Measurements from ENCODE around the gene PPEF1.

The PPEF1 gene, protein sequence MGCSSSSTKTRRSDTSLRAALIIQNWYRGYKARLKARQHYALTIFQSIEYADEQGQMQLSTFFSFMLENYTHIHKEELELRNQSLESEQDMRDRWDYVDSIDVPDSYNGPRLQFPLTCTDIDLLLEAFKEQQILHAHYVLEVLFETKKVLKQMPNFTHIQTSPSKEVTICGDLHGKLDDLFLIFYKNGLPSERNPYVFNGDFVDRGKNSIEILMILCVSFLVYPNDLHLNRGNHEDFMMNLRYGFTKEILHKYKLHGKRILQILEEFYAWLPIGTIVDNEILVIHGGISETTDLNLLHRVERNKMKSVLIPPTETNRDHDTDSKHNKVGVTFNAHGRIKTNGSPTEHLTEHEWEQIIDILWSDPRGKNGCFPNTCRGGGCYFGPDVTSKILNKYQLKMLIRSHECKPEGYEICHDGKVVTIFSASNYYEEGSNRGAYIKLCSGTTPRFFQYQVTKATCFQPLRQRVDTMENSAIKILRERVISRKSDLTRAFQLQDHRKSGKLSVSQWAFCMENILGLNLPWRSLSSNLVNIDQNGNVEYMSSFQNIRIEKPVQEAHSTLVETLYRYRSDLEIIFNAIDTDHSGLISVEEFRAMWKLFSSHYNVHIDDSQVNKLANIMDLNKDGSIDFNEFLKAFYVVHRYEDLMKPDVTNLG

DNA sequence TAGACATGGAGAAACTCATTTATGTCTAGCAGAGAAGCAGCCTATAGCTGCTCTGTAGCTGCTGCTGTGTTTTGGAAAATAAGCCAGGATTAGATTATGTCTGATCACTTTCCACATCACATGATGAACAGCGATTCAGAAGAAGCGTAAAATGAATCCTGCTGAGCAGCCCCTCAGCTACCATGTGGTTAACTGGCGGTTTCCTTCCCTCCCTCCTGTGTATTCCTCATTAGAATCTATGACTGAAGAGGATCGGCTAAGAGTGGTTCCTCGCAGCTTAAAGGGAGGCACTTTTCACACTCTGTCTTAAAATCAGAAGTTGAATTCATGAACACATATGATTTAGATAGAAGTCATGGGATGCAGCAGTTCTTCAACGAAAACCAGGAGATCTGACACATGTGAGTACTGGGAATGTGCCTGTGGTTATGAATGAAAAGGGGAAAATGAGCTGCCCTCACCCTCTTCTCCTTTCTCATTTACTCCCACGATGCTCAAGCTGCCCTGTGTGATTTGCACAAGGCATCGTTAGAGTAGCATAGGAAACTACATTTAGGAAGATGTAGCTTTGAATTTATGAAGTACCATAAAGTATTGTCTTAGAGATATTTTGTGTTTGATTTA lies at the start of gene PPEF1:
TSS of gene PPEF1 (plus strand) at position 220 of the 624 bp plus-strand sequence. CDS start at position 356, 136 bp downstream.
- no peak for DNase-seq

DNA sequence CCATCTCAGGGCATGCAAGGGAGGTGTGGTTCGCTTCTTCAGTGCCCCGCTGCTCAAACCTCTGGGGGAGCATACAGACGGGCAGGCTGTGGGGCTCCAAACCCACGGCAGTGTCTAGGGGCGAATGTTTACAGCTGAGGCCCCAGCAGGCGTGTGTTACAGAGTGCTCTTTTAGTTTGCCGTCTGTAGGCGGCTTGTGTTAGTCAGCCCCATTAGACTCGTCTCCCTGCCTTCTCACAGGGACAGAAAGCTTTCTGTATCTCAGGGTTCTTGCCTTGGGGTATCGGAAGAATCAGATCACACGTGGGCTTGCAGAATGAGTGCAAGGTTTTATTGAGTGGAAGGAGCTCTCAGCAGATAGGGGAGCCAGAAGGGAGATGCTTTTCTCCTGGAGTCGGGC lies 46.2 kb upstream of the PPEF1 start:
- DNase-seq = no peak

DNA sequence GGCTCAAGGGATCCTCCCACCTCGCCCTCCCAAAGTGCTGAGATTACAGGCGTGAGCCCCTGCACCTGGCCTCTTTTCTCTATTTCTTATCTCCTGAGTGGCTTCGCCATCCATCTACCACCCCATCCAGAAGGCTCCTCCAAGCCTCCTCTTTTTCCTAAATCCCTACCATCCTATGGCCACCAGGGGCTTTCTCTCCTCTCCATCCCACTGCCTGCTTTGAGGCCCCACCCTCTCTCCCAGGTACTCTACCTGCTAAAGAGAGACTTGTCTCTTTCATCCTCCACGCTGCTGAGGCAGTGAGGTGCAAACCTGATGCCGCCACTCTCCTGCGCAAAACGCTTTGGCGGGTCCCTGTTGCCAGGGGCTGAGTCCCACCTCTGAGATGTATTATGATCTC lies 42.5 kb upstream of the PPEF1 start:
- DNase-seq = no peak

DNA sequence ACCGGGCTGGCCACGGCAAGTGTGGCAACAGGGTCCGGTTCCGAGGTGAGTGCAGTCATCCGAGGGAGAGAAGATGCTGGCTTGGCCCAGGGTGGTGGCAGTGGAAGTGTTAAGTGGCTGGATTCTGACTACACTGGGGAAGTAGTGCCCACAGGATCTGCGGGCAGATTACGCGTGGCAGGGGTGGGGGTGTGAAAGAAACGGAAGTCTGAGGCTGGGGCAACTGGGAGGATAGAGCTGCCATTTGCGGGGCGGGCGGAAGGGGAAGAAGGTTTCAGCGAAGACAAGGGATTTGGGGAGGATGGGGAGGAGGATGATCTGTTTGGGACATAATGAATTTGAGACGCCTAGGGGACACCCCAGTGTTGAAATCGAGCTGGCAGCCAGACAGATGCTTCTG lies 40.8 kb upstream of the PPEF1 start:
- no peak for DNase-seq

DNA sequence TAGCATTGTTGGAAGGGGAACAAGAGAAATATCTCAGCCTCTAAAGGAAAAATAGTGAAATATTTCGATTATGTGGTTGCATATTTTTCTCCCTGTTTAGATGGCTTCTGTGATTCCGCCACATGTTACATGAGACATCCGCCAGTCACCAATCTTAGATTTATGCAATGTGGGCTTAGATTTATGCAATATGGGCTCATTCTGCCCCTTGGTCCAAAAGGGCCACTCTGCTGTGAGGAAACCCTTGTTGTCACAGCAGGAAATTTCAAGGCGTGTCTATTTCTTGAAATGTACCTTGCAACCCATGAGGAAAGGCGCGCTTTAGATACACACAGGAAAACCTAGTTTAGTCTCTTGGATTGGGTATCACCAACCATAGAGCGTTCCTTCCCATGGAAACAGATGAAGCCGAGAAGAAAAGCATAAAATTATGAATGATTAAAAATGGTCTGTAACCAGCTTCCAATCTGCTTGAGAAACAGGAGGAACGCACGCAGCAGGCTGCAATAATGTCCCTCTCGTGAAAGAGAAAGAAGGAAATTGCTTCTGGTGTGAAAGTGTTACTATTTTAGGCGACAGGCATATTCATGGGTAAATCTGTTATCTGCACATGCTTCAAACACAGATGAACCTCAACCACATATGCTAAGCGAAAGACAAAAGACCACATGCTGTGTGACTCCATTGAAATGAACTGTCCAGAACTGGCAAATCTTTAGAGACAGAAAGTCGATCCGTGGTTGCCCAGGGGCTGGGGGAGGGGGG lies 39.2 kb upstream of the PPEF1 start:
- DNase-seq = no peak

DNA sequence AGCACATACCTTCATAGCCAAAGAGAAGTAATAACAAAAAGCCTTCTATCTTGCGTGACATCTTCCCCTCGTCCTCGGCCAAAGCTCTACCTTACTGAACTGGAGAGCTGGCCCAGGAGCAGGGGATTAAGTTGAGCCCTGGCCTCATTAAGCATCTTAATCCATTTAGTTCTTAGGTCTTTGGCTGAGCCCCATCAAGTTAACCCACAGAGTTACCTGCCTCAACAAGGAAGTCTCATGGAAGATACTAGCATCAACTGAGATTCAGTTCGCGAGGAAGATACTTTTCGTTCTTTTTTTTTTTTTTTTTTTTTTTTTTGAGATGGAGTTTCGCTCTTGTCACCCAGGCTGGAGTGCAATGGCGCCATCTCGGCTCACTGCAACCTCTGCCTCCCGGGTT lies 35.4 kb upstream of the PPEF1 start, which contains the start of gene RS1:
TSS of gene RS1 (minus strand) at position 101 of the 400 bp plus-strand sequence. CDS start at position 61, 40 bp downstream.
- no peak for DNase-seq

DNA sequence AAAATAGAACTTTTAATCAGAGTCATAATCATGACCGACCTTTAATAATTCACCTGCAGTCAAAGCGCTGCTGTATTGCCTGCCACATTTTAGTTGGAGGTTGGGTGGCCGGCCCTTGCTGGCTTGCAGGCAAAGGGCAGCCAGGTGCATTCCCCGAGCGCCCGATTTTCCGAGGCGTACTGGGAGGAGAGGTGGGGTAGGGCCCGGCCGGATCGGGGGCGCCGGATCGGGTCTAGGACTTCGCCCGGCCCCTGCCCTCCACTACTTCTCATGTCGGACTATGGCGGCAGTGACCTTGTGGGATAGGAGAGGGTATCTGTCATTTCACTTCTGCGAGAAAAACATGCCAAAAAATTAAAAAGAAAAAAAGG lies 33.0 kb upstream of the PPEF1 start:
- DNase-seq = peak; percentile 1

DNA sequence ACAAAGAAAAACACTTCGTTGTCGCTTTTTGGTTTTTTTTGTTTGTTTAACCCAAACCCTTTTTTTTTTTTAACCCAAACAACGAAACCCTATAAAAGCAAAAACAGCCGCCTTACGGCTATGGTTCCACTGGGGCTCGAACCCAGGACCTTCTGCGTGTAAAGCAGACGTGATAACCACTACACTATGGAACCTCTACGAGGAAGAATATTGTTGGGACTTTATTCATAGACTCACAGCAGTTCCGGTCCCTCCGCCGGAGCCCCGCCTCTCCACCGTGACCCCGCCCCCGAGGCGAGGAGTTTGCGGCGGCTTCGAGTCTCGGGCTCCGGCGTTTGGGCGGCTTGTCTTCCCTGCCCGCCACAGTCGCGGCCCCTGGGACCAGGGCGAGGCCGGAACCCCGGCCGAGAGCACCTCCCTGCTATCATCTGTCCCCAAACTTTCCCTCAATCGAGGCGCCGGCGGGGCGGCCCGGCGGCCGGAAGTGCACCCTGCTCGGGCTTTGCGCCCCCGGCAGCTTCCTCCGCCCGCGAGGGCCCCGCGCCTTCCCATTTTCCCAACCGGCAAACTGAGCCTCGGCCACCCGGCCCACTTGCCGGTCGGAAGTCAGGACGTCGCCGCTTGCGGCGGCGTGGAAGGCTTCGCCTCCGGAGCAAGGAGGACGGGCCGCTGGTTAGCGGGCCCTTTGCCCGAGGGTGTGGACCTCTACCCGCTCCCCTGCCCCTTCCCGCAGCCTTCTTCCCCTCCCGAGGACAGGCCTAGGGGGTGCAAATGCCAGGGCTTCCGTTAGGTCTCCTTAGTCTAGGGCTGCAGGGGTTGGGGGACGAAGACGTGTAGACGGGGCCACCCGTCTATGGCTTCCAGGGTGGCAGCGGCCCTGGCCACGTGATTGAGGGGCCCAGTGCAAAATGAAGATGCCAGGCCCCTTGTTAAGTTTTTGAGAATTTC lies 32.4 kb upstream of the PPEF1 start:
- peak; percentile 69 for DNase-seq

DNA sequence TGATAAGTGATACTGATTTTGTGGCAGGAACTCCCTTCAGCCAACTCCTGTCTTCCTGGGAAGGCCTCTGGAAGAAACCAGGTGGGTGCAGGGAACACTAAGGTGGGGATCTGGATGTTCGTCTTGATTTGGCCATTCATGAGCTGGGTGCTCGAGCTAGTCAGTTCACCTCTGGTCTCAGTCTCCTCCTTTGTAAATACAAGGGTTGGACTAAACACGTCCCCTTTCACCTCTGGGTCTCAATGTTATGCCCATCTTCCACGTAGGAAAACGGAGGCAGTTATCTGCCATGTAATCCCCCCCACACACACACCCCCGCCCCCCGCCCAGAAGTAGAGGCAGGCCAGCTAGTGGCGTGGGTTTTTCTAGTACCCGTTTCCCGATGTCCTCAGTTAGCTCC lies 31.4 kb upstream of the PPEF1 start:
- no peak for DNase-seq

DNA sequence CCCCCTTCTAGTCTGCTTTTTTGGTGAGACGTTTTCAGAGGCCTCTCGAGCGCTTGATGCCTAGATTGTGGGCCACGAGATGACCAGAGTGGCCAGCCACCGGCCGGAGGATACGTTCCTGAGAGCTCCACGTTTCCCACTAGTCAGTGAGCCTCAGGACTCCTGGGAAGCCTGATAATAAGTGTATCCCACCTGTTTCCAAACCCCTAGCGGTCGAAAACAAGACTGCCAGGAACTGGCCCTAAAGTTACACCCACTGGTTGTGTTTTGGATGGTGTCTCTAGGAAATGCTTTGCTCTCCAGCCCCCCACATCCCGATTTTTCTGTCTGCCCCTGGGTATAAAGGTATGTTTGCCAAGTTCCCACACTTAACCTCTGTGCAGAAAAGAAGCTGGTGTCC lies 31.0 kb upstream of the PPEF1 start:
- no peak for DNase-seq

DNA sequence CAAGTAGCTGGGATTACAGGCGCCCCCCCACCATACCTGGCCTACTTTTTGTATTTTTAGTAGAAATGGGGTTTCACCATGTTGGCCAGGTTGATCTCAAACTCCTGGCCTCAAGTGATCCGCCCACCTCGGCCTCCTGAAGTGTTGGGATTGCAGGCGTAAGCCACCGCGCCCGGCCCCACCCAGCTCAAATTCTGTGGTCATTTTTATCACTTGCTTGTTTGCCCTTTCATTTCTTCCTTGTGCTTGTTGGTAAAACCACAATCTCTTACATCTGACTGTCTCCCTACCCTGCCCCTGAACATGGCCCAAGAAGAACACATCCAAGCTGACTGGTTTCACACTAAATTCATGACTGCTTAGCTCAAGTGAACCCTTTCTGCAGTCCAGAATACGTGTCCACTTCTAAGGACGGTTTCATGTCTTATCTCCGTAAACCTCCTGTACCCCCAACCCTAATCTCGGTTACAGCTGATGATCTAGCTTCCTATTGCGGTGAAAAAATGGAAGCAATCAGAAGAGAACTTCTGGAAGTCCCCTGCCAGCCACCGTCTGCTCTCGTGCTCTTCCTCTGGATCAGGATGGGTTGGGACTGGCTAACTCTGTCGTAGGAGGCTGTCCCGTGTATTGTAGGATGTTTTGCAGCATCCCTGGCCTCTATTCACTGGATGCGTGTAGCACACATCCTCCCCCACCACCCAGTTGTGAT lies 30.1 kb upstream of the PPEF1 start:
- DNase-seq = no peak

DNA sequence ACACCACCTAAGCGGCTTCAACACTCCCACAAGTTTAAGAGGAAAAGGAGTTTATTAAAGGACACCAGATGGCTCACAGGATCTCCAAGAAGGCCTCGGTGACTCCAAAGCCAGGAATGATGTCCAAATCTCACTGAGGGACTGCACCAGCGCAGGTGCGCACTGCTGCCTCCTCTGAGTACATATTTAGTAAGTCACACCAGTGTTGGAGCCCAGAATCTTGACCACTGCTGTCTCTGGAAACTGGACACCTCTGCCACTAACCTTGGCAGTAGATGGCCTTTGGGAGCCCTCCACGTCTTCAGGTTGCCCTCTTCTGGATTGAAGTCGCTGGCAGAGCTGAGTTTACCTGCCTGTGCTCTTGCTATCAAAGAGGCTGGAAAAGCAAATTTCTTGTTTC lies 25.4 kb upstream of the PPEF1 start:
- DNase-seq = no peak

DNA sequence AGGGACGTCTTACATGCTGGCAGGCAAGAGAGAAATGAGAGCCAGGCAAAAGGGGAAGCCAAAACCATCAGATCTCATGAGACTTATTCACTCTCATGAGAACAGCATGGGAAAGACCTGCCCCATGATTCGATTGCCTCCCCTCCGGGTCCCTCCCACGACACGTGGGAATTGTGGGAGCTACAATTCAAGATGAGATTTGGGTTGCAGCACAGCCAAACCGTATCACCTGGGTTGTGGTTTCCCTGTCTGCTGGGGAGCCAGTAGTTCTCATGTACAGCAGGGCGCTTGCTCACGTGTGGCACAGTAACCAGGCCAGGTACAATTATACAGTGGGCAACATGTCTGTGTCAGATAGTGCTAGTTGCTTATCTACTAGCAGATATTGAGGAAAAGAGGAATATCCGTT lies 24.5 kb upstream of the PPEF1 start:
- no peak for DNase-seq

DNA sequence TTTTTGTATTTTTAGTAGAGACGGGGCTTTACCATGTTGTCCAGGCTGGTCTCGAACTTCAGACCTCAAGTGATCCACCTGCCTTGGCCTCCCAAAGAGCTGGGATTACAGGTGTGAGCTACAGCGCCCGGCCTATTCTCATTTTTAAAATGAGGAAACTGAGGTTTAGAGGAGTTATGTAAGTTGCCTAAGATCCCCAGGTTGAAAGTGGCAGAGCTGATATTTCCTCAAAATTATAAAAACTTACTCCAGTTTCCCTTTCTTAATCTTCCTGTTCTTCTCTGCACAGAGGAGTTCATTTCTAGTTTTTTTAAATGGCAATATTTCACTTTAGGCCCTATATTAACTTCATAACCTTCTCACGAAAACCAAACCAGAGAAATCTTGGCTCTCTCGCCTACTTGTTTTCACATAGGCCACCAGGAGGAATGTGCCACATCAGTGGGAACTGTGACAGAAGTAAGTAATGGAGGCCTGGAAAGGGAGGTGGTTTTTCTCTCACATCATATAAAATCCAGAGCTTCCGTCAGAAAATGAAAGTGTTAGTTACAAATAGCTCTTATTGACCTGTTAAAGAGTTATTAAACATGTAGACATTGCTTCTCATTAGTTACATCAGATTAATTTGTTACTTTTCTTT lies 19.5 kb upstream of the PPEF1 start:
- no peak for DNase-seq

DNA sequence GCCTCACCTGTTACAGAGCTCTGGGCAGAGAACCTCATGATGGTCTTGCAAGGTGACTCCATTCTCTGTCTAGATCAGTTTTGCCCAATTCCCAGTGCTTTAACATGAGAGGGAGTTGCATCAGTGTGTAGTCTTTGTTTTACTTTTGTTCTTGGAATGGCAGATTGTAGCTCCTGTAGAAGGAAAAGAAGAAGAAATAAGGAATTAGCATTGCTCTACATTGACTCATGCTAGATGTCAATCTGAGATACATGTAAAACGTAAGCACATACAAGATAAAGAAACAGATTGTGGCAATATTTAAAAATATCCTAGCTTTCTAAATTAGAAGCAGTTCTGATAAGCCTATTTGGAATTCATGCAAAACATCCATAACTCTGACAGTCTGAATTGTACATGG lies 16.0 kb upstream of the PPEF1 start:
- DNase-seq = no peak

DNA sequence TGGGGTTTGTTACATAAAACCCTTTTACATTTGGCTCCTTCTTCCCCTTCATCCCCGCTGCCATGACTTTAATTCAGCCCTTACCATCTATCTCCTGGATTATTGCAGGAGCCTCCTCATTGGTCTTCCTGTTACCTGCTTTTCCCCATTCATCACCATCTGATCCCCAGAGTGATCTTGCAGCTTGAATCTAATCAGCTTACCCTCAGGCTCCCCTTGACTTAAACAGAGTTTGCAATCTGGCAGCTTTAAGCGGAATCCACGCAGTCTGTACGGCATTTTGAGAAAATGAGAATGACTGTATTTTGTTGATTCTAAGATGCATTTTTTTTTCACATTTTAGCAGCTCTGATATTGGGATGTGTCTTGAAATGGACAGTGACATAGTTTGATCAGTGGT lies 14.9 kb upstream of the PPEF1 start:
- no peak for DNase-seq

DNA sequence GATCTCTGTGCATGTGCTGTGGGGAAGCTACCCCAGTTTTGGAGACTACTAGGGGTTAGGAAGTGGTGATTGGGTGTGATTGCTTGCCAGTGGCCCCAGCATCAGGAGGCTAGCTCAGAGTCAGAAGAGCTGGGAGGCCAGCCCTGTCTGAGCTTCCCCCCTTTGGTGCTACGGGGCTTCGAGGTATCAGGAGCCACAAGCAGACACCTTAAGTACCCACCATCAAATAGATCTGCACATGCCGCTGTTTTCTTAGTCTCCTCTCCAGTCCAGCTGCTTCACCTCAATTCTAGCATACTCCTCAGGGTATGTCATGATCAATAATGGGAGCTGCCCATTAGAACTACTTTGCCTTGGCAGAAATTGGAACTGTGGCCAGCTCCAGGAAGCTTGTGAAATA lies 10.8 kb upstream of the PPEF1 start:
- DNase-seq = no peak

DNA sequence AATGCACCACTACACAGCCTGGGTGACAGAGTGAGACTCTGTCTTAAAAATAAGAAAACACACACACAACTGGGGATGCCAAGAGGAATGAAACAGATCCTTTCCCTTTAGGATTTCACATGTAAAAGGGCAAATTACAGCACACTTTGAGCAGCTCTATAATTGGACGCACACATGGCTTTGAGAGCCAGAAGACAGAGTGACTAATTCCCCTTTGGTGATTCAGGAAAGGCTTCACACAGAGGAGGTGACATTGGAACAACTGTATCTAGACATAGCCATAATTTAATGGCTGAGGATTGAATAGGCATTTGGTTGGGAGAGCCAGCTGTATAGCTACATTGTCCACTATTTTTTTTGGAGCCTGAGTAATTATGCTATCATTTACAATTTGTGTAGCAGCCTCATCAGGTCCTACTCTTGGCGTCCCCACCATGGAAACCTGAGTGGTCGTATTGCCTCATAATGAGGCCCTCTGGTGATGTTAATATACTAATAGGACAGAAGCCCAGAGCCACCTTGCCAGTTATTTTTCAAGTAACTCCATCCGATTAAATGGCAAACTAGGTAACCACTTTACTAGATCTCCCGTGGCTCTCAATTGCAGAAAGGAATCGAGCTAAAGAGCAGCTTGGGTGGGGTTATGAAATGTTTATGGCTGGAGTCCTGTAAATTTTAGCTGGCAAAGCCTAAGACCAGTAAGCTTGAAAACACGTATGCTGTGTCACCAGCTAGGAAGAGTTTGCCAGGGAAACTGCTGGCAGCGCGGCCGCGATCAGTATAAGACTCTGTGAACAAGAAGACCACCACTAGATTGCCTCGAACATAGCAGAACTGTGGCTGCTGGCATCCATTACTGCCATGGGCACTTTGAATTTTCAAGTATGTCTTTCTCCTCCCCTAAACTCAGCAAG lies 8.5 kb upstream of the PPEF1 start:
- DNase-seq = no peak

DNA sequence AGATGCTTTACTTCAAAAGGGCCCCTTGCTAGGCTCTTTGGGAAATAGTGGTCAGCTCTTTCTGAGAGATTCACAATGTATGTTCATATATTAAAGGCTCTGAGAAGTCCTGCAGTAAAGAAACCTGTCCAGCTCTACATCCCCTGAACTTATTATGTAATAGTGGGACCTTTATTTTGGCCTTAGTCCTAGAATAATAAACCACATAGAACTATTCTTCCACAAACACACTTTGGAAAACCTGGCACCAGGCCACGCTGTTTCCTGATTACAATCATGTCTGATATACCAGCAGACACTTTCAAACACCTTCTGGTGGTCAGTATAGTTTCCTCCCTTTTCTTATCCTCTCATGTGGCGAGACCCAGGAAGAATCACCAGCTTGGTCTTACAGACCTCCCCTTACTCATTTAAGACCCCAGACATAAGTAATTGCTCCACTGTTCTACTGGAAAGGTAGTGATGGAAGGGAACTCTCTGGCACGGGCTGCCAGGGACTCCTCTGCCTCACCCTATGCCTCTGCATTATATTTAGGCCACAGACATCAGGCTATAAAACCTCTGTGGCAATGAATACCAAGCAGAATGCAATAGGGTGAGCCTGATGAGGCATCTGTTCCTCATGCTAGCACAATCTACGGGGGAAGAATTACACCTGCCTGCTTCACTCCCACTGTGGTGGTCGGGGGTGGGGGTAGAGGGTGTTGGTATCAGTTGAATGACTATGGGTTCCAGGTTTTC lies 5.7 kb upstream of the PPEF1 start:
- no peak for DNase-seq
